Upper lobe of left lung (tissue), 4 donors: ENCODE data around the gene CBX5.

Experiments
- POLR2AphosphoS5 ChIP-seq, 2 donors: sonication (generic); formaldehyde crosslinking; IDR thresholded peaks; one replicate each; pipeline ENCODE4 v1.5.1; 2017; ENCODE audit warnings: antibody characterized with exemption in 2 of 2
- TF ChIP-seq, protein P1 (sequence below), 6 experiments: fragments of 450-650 bp in 4 of 6; fragments of 200-600 bp in 2 of 6; sonication (generic) in 2 of 6; IDR thresholded peaks; one replicate each; pipeline ENCODE4 v1.5.1; 2016 to 2019; ENCODE audit warnings: antibody characterized with exemption in 6 of 6

DNA sequence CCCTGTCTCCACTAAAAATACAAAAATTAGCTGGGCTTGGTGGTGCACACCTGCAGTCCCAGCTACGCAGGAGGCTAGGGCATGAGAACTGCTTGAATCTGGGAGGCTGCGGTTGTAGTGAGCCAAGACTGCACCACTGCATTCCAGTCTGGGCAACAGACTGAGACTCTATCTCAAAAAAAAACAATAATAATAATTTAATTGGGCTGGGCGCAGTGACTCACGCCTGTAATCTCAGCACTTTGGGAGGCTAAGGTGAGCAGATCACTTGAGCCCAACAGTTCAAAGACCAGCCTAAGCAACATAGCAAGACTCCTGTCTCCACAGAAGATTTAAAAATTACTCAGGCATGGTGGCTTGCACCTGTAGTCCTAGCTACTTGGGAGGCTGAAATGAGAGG, 26.7 kb downstream of the CBX5 start:
- TF ChIP-seq, protein P1, sequence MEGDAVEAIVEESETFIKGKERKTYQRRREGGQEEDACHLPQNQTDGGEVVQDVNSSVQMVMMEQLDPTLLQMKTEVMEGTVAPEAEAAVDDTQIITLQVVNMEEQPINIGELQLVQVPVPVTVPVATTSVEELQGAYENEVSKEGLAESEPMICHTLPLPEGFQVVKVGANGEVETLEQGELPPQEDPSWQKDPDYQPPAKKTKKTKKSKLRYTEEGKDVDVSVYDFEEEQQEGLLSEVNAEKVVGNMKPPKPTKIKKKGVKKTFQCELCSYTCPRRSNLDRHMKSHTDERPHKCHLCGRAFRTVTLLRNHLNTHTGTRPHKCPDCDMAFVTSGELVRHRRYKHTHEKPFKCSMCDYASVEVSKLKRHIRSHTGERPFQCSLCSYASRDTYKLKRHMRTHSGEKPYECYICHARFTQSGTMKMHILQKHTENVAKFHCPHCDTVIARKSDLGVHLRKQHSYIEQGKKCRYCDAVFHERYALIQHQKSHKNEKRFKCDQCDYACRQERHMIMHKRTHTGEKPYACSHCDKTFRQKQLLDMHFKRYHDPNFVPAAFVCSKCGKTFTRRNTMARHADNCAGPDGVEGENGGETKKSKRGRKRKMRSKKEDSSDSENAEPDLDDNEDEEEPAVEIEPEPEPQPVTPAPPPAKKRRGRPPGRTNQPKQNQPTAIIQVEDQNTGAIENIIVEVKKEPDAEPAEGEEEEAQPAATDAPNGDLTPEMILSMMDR (IDR thresholded peaks at IDR 0.05) = no peak
- TF ChIP-seq POLR2AphosphoS5 (IDR thresholded peaks at IDR 0.05) = no peak
